Measurements from ENCODE around the gene LRP8.

GRCh38 chr1:53303243-53303642 lies 24.6 kb downstream of the LRP8 start:
- no peak for TF ChIP-seq CTCF (IDR thresholded peaks at IDR 0.05)
- TF ChIP-seq POLR2A (IDR thresholded peaks at IDR 0.05): no peak
